RWPE1 (cell line): ENCODE data around the gene DOCK9.

Experiments
- CTCF ChIA-PET: fragments of 350-600 bp; sonication (Branson Sonifier 250); formaldehyde crosslinking; extraction: SDS; loops from one replicate; lab custom pipeline; 2021; lab: Yijun Ruan, JAX
- POLR2A ChIA-PET: fragments of 400-600 bp; formaldehyde crosslinking; extraction: SDS; loops from one replicate; lab custom pipeline; 2020; ENCODE audit warnings: antibody characterized with exemption; ENCODE audit not compliant: low non-redundant PET; lab: Yijun Ruan, JAX
- DNase-seq: peaks from one replicate; pipeline ENCODE4 v3.0.0; 2012; ENCODE audit warnings: low spot score
- H3K27ac ChIP-seq: fragments of 450-650 bp; 2 replicates; pipeline ENCODE4 v1.5.1; 2017
- CTCF ChIP-seq: fragments of 450-650 bp; conservative IDR thresholded peaks from 2 replicates; pipeline ENCODE4 v1.5.1; 2017; ENCODE audit warnings: low read depth, mild to moderate bottlenecking

The DOCK9 gene

GRCh38 chr13:98987275-98987674 lies 9.4 kb upstream of the DOCK9 start:
- ChIA-PET POLR2A (no interaction called here), CTCF (interaction anchor here (0.6 kb wide), 1 partner anchor 82 kb away, joined by 8 read pairs; no protein-coding TSS in a partner anchor)
- no peak for TF ChIP-seq CTCF
- no peak for DNase-seq
- no peak overlapping the region for H3K27ac ChIP-seq

GRCh38 chr13:98986226-98986846 lies 8.5 kb upstream of the DOCK9 start:
- CTCF ChIA-PET: no interaction called here
- DNase-seq: no peak
- TF ChIP-seq CTCF: no peak
- POLR2A ChIA-PET: no interaction called here
- no peak overlapping the region for H3K27ac ChIP-seq

GRCh38 chr13:98985591-98985990 lies 7.7 kb upstream of the DOCK9 start:
- ChIA-PET CTCF (interaction anchor here (0.6 kb wide), 1 partner anchor 11 kb away, joined by 3 read pairs; no protein-coding TSS in a partner anchor), POLR2A (no interaction called here)
- no peak for DNase-seq
- no peak for TF ChIP-seq CTCF
- no peak overlapping the region for H3K27ac ChIP-seq

- ChIA-PET CTCF (interaction anchor here (0.6 kb wide), 2 partner anchors 10 to 27 kb away, joined by 3 to 5 read pairs; no protein-coding TSS in a partner anchor), POLR2A (no interaction called here)
- no peak for TF ChIP-seq CTCF
These were observed 7.1 kb upstream of the DOCK9 start for GRCh38 chr13:98984983-98985382.

GRCh38 chr13:98984118-98984517 lies 6.3 kb upstream of the DOCK9 start:
- TF ChIP-seq CTCF: no peak
- no peak overlapping the region for H3K27ac ChIP-seq
- ChIA-PET CTCF (no interaction called here), POLR2A (no interaction called here)
- DNase-seq: no peak

More at GRCh38 chr13:98984983-98985382, 7.1 kb upstream of the DOCK9 start:
- DNase-seq: no peak
- no peak overlapping the region for H3K27ac ChIP-seq

- no peak for DNase-seq
- ChIA-PET POLR2A (no interaction called here), CTCF (no interaction called here)
- no peak for TF ChIP-seq CTCF
- no peak overlapping the region for H3K27ac ChIP-seq
These were observed 5.3 kb upstream of the DOCK9 start for GRCh38 chr13:98983182-98983581.
